Panc1 (cell line): ENCODE data around the gene TMEM266. TPM values are rescaled to one million over a fixed set of nuclear protein-coding genes. Genes with fewer than 3 reads are reported as not detected.

Experiments
- ATAC-seq: fragments of 200-7000 bp; cut with Tn5 transposase; 2 replicates; pipeline ENCODE4 v1.9.1; 2020; ENCODE audit warnings: mild to moderate bottlenecking, moderate library complexity
- BruUV-seq: library from RNA; stranded (reverse); fragments of 400-500 nt; replicated peaks from 2 replicates; lab custom pipeline; 2021; lab: Mats Ljungman, UMichigan
- CTCF ChIA-PET: fragments of 300-600 bp; sonication (Branson Sonifier 250); formaldehyde crosslinking; loops from one replicate; lab custom pipeline; 2022; ENCODE audit warnings: antibody characterized with exemption; lab: Charles Lee
- POLR2A ChIA-PET: fragments of 300-600 bp; sonication (Branson Sonifier 250); formaldehyde crosslinking; loops from one replicate; lab custom pipeline; 2022; ENCODE audit warnings: antibody characterized with exemption; lab: Charles Lee
- DNase-seq: peaks from one replicate; pipeline ENCODE4 v3.0.0-alpha.2; 2010; ENCODE audit warnings: low read depth, low spot score
- H3K27ac ChIP-seq: 2 replicates; pipeline ENCODE4 v1.5.1; 2011; ENCODE audit warnings: mild to moderate bottlenecking, low read length, inconsistent platforms
- H3K27me3 ChIP-seq: fragments of 200-500 bp; sonication (Bioruptor generic); 2 replicates; pipeline ENCODE4 v1.6.0; 2014; ENCODE audit warnings: low read length, inconsistent platforms; ENCODE audit not compliant: control insufficient read depth, insufficient read depth
- H3K36me3 ChIP-seq: fragments of 200-500 bp; sonication (Bioruptor generic); 2 replicates; pipeline ENCODE4 v1.5.1; 2014; ENCODE audit warnings: inconsistent platforms, mild to moderate bottlenecking, low read length, moderate library complexity; ENCODE audit not compliant: control insufficient read depth, insufficient read depth
- H3K4me1 ChIP-seq: 2 replicates; pipeline ENCODE4 v1.5.1; 2011; ENCODE audit warnings: inconsistent platforms, mild to moderate bottlenecking, low read length, moderate library complexity; ENCODE audit not compliant: control insufficient read depth, insufficient read depth
- H3K4me3 ChIP-seq, 2 experiments: 2 replicates each; pipeline ENCODE4 v1.5.1; 2011 to 2012; ENCODE audit warnings: low read depth in 2 of 2, low read length in 2 of 2, mild to moderate bottlenecking in 2 of 2, inconsistent platforms in 1 of 2, moderate library complexity in 1 of 2
- H3K9me3 ChIP-seq: fragments of 200-500 bp; sonication (Bioruptor generic); 2 replicates; pipeline ENCODE4 v1.5.1; 2014; ENCODE audit warnings: low read depth, mild to moderate bottlenecking, inconsistent platforms, low read length, moderate library complexity; ENCODE audit not compliant: control insufficient read depth, insufficient read depth
- POLR2AphosphoS5 ChIP-seq: IDR thresholded peaks from 2 replicates; pipeline ENCODE4 v1.6.1; 2012; ENCODE audit warnings: mild to moderate bottlenecking, low read depth, low read length, moderate library complexity
- SIN3A ChIP-seq: IDR thresholded peaks from 2 replicates; pipeline ENCODE4 v1.6.1; 2012; ENCODE audit warnings: low read depth, mild to moderate bottlenecking, low read length, moderate library complexity, borderline replicate concordance; ENCODE audit not compliant: insufficient read depth
- TCF7L2 ChIP-seq: IDR thresholded peaks from 2 replicates; pipeline ENCODE4 v1.6.1; 2011; ENCODE audit warnings: mild to moderate bottlenecking, low read depth, low read length, inconsistent platforms
- in situ Hi-C: cut with HindIII; loops from 2 replicates; pipeline ENCODE4 v1.10.0; 2016; ENCODE audit warnings: low sequenced_read_pairs, low pct_unique_long_range_greater_than_20kb
- intact Hi-C: fragments of 100-400 bp; cut with micrococcal nuclease; formaldehyde crosslinking; loops from one replicate; pipeline ENCODE4 v1.10.0; 2022; ENCODE audit not compliant: unreplicated experiment
- total RNA-seq: library from RNA; stranded (reverse); gene quantifications from one replicate; pipeline ENCODE4 v1.2.1, GENCODE V29; 2021; ENCODE audit not compliant: unreplicated experiment
- TF ChIP-seq, protein P1 (sequence below): fragments of 450-650 bp; IDR thresholded peaks from 2 replicates; pipeline ENCODE4 v1.5.1; 2017; ENCODE audit warnings: mild to moderate bottlenecking
- TF ChIP-seq, protein P2 (sequence below), 2 experiments: IDR thresholded peaks; 2 replicates each; pipeline ENCODE4 v1.6.1; 2011 to 2012; ENCODE audit warnings: low read depth in 2 of 2, control low read depth in 1 of 2, low read length in 1 of 2, mild to moderate bottlenecking in 1 of 2, moderate library complexity in 1 of 2; ENCODE audit not compliant: insufficient read depth in 1 of 2

TMEM266 gene
- total RNA-seq, 1 experiment from 2014 or later = 0.21 TPM

DNA sequence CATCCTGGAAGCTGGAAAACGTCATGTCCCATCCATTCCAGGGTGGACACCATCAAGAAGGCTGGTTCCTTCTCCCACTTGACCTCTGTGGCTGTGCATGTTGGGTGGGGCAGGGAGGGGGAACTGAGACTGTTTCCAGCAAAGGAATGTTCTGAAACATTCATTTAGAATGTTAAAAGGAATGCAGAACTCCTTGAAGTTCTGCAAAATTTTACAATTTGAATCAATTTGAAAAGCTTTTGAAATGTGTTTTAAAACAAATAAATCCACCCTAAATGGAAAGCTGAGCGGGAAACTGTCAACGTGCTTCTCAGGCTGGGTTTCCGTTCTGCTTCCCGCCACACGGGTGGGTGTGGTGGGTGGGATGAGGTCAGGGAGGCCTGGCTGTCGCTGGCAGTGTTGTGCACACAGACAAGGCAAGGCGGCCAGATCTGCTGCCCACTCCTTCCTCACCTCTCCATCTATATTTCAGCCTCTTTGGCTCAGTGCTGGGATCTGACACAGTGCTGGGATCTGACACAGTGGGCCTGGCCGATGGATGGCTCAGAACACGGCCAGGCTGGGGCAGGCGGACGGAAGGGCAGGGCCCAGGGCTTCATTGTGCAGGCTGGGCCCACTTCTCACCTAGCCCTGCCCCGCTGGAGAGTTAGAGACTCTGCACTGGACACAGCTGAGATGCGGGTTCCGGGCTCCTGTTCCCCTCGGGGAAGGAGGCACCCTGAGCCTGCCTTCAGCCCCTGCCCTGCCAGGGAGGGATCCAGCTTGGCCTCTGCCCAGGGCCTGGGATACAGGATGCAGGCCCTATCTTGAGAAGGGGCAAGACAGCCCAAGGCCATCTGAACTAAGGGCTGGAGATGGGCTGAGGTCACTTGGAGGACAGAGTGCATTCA lies 110.4 kb downstream of the TMEM266 start:
- ChIA-PET CTCF (no interaction called here), POLR2A (no interaction called here)
- intact Hi-C loops = no loop called here
- Histone ChIP-seq H3K9me3 (no peaks in the 10 kb centered on the region), H3K4me3 (no peak overlapping the region), H3K27me3 (no peaks in the 10 kb centered on the region), H3K27ac (no peak overlapping the region), H3K36me3 (no peaks in the 10 kb centered on the region), H3K4me1 (no peaks in the 10 kb centered on the region)
- in situ Hi-C loops = no loop called here
- TF ChIP-seq, protein P1, sequence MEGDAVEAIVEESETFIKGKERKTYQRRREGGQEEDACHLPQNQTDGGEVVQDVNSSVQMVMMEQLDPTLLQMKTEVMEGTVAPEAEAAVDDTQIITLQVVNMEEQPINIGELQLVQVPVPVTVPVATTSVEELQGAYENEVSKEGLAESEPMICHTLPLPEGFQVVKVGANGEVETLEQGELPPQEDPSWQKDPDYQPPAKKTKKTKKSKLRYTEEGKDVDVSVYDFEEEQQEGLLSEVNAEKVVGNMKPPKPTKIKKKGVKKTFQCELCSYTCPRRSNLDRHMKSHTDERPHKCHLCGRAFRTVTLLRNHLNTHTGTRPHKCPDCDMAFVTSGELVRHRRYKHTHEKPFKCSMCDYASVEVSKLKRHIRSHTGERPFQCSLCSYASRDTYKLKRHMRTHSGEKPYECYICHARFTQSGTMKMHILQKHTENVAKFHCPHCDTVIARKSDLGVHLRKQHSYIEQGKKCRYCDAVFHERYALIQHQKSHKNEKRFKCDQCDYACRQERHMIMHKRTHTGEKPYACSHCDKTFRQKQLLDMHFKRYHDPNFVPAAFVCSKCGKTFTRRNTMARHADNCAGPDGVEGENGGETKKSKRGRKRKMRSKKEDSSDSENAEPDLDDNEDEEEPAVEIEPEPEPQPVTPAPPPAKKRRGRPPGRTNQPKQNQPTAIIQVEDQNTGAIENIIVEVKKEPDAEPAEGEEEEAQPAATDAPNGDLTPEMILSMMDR = no peak
- TF ChIP-seq TCF7L2 (no peak), POLR2AphosphoS5 (no peak), SIN3A (no peak)
- TF ChIP-seq, protein P2, sequence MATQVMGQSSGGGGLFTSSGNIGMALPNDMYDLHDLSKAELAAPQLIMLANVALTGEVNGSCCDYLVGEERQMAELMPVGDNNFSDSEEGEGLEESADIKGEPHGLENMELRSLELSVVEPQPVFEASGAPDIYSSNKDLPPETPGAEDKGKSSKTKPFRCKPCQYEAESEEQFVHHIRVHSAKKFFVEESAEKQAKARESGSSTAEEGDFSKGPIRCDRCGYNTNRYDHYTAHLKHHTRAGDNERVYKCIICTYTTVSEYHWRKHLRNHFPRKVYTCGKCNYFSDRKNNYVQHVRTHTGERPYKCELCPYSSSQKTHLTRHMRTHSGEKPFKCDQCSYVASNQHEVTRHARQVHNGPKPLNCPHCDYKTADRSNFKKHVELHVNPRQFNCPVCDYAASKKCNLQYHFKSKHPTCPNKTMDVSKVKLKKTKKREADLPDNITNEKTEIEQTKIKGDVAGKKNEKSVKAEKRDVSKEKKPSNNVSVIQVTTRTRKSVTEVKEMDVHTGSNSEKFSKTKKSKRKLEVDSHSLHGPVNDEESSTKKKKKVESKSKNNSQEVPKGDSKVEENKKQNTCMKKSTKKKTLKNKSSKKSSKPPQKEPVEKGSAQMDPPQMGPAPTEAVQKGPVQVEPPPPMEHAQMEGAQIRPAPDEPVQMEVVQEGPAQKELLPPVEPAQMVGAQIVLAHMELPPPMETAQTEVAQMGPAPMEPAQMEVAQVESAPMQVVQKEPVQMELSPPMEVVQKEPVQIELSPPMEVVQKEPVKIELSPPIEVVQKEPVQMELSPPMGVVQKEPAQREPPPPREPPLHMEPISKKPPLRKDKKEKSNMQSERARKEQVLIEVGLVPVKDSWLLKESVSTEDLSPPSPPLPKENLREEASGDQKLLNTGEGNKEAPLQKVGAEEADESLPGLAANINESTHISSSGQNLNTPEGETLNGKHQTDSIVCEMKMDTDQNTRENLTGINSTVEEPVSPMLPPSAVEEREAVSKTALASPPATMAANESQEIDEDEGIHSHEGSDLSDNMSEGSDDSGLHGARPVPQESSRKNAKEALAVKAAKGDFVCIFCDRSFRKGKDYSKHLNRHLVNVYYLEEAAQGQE (IDR thresholded peaks at IDR 0.05; ENCODE audit: insufficient read depth in 1 of 2, low read depth in 2 of 2, low read length in 1 of 2) = no peak
- no peak for ATAC-seq
- no TSS peak for BruUV-seq
- no peak for DNase-seq

DNA sequence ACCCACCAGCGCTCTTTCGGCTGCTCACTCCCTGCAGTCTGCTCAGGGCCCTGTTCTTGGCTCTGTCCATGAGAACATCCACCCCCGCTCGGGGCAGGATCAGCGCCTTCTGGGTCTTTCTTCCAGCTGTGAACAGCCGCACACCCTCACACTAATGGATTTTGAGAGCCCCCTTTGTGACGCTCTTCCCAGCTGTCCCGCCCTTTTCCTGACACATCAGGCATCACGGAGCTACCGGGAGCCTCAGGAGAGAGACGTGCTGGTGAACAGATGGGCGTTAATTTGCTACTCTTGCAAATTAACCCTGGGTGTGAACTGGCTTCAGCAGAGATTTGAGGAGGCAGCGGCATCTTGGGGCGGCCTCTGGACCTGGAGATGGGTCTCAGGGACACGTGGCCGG lies 113.0 kb downstream of the TMEM266 start:
- in situ Hi-C loops = no loop called here
- CTCF ChIA-PET = no interaction called here

More for the DNA sequence above, 113.0 kb downstream of the TMEM266 start:
- Histone ChIP-seq H3K4me1 (no peaks in the 10 kb centered on the region), H3K27me3 (no peaks in the 10 kb centered on the region), H3K9me3 (no peaks in the 10 kb centered on the region), H3K4me3 (no peak overlapping the region), H3K36me3 (no peaks in the 10 kb centered on the region), H3K27ac (no peak overlapping the region)
- intact Hi-C loops = no loop called here
- DNase-seq (no peak), ATAC-seq (no peak)
- POLR2A ChIA-PET = no interaction called here
- no peak for TF ChIP-seq POLR2AphosphoS5
- no peak for TF ChIP-seq SIN3A
- TF ChIP-seq, protein P2 (IDR thresholded peaks at IDR 0.05; ENCODE audit: insufficient read depth in 1 of 2, low read depth in 2 of 2, low read length in 1 of 2) = no peak
- no peak for TF ChIP-seq TCF7L2
- TF ChIP-seq, protein P1 = no peak
- no TSS peak for BruUV-seq
